ENCODE results near the gene FRS2.

DNA sequence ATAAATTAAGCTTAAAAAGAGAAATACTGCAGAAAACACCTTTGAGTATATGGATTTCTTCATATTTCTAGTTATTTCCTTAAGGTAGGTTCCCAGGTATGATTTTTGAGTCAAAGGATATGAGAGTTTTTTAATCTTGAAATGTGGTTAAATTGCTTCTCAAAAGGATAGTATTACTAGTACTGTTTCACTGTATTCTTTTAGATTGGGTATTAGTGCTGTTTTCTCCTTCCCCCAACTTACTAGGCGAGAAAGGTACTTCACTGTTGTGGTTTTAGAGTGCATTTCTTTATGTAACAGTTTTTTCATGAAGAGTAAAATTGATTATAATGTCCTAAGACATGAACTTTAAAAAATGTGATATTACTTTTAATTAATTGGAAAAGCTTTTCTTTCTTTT is 13.5 kb downstream of the FRS2 start:
- TF ChIP-seq CTCF (IDR thresholded peaks at IDR 0.05; ENCODE audit: insufficient read depth, low read length) (no peak), POLR2AphosphoS5 (IDR thresholded peaks at IDR 0.05; ENCODE audit: low read depth) (no peak)
